ENCODE results near the gene SMIM31.

SMIM31 gene

DNA sequence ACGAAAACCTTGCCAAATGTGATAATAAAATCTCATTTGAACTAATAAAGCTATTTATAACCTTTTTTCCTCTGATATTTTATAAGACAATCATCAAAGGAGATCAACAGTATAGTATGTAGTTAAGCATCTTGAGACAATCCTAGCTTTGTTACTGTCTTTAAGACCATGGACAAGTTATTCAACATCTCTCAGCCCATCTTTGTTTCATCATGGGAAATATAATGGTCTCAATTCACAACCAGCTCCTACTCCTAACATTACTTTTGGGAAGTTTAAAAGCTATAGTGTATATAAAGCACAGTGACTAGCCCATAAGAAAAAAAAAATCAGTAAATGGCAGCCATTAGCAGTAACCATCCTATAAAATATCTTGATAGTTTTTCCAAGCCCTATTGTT is 65.4 kb downstream of the SMIM31 start:
- no peaks in the 10 kb centered on the region for H3K27me3 ChIP-seq (ENCODE audit: insufficient read depth, low read length, poor library complexity, severe bottlenecking)
- no peaks in the 10 kb centered on the region for H3F3A ChIP-seq (ENCODE audit: low read depth)
- TF ChIP-seq EZH2phosphoT487 (IDR thresholded peaks at IDR 0.05; ENCODE audit: borderline replicate concordance) = no peak
- TF ChIP-seq, protein P1, sequence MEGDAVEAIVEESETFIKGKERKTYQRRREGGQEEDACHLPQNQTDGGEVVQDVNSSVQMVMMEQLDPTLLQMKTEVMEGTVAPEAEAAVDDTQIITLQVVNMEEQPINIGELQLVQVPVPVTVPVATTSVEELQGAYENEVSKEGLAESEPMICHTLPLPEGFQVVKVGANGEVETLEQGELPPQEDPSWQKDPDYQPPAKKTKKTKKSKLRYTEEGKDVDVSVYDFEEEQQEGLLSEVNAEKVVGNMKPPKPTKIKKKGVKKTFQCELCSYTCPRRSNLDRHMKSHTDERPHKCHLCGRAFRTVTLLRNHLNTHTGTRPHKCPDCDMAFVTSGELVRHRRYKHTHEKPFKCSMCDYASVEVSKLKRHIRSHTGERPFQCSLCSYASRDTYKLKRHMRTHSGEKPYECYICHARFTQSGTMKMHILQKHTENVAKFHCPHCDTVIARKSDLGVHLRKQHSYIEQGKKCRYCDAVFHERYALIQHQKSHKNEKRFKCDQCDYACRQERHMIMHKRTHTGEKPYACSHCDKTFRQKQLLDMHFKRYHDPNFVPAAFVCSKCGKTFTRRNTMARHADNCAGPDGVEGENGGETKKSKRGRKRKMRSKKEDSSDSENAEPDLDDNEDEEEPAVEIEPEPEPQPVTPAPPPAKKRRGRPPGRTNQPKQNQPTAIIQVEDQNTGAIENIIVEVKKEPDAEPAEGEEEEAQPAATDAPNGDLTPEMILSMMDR (conservative IDR thresholded peaks at IDR 0.05; ENCODE audit: low read length) = no peak
- no peak overlapping the region for H2AFZ ChIP-seq (ENCODE audit: low read length)
- no peak overlapping the region for H3K4me3 ChIP-seq (ENCODE audit: low read length, poor library complexity, severe bottlenecking)
- H3K36me3 ChIP-seq (ENCODE audit: insufficient read depth, low read length) = no peaks in the 10 kb centered on the region
- no peaks in the 10 kb centered on the region for H3K9me3 ChIP-seq (ENCODE audit: insufficient read depth, low read depth, low read length)
- H3K79me2 ChIP-seq (ENCODE audit: insufficient read depth, low read length) = no peaks in the 10 kb centered on the region
- H3K9ac ChIP-seq (ENCODE audit: low read depth, low read length, poor library complexity, severe bottlenecking) = no peak overlapping the region
- H3K4me2 ChIP-seq (ENCODE audit: low read depth, low read length, poor library complexity, severe bottlenecking) = no peak overlapping the region
- no peaks in the 10 kb centered on the region for H3K4me1 ChIP-seq (ENCODE audit: insufficient read depth, low read length, poor library complexity, severe bottlenecking)
- H4K20me1 ChIP-seq (ENCODE audit: insufficient read depth, low read length, poor library complexity, severe bottlenecking) = no peaks in the 10 kb centered on the region
- H3K9me2 ChIP-seq (replicated peaks; ENCODE audit: low read depth, low read length) = no peaks in the 10 kb centered on the region

DNA sequence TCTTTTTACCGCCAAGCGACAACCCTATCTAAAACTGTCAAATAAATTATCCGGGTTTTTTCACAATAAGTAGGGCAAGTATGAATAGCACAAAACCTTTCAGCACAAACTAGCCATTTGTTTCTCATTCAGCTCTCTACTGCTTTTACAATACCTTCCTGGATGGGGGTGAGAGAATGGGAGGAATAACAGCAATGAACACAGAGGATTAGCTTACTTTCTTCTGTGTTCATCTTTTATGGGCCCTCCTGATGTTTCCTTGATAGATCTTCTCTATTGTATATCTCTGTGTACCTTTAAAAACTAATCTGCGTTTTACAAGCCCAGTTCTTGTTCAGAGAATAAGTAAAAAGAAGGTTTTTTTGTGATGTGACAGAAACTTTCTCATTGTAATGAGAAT is 67.8 kb downstream of the SMIM31 start:
- H3K9me3 ChIP-seq (ENCODE audit: insufficient read depth, low read depth, low read length) = no peaks in the 10 kb centered on the region
- H3K9ac ChIP-seq (ENCODE audit: low read depth, low read length, poor library complexity, severe bottlenecking) = no peak overlapping the region
- no peaks in the 10 kb centered on the region for H3F3A ChIP-seq (ENCODE audit: low read depth)
- H3K36me3 ChIP-seq (ENCODE audit: insufficient read depth, low read length) = no peaks in the 10 kb centered on the region
- H3K4me2 ChIP-seq (ENCODE audit: low read depth, low read length, poor library complexity, severe bottlenecking) = no peak overlapping the region
- H3K9me2 ChIP-seq (replicated peaks; ENCODE audit: low read depth, low read length) = no peaks in the 10 kb centered on the region
- TF ChIP-seq, protein P1 (conservative IDR thresholded peaks at IDR 0.05; ENCODE audit: low read length) = no peak
- no peak for TF ChIP-seq EZH2phosphoT487 (IDR thresholded peaks at IDR 0.05; ENCODE audit: borderline replicate concordance)
- H3K4me1 ChIP-seq (ENCODE audit: insufficient read depth, low read length, poor library complexity, severe bottlenecking) = no peaks in the 10 kb centered on the region
- no peak overlapping the region for H3K4me3 ChIP-seq (ENCODE audit: low read length, poor library complexity, severe bottlenecking)
- no peaks in the 10 kb centered on the region for H3K27me3 ChIP-seq (ENCODE audit: insufficient read depth, low read length, poor library complexity, severe bottlenecking)
- H2AFZ ChIP-seq (ENCODE audit: low read length) = no peak overlapping the region
- H4K20me1 ChIP-seq (ENCODE audit: insufficient read depth, low read length, poor library complexity, severe bottlenecking) = no peaks in the 10 kb centered on the region
- H3K79me2 ChIP-seq (ENCODE audit: insufficient read depth, low read length) = no peaks in the 10 kb centered on the region

DNA sequence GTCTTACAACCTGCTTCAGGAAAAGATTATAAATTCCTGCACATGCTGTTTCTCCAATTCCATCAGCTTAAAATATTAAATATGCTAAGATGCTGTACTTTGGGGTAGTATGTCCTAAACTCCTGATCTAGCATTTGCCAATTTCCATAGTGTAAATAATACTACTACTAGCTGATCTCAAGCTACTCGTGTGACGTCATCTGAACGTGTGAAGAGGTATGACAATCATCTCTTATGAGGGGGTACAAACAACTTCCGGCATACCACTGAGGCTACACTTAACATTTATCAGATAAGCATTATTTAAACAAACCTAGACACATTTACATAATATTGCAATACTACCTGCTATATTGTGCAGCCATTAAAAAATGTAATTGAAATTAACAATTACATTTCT is 70.7 kb downstream of the SMIM31 start:
- Histone ChIP-seq H3K9ac (ENCODE audit: low read depth, low read length, poor library complexity, severe bottlenecking) (no peak overlapping the region), H3K4me1 (ENCODE audit: insufficient read depth, low read length, poor library complexity, severe bottlenecking) (no peaks in the 10 kb centered on the region), H3F3A (ENCODE audit: low read depth) (no peaks in the 10 kb centered on the region), H3K36me3 (ENCODE audit: insufficient read depth, low read length) (no peaks in the 10 kb centered on the region), H3K9me3 (ENCODE audit: insufficient read depth, low read depth, low read length) (no peaks in the 10 kb centered on the region), H3K4me3 (ENCODE audit: low read length, poor library complexity, severe bottlenecking) (no peak overlapping the region), H3K79me2 (ENCODE audit: insufficient read depth, low read length) (no peaks in the 10 kb centered on the region), H4K20me1 (ENCODE audit: insufficient read depth, low read length, poor library complexity, severe bottlenecking) (no peaks in the 10 kb centered on the region), H2AFZ (ENCODE audit: low read length) (no peak overlapping the region), H3K27me3 (ENCODE audit: insufficient read depth, low read length, poor library complexity, severe bottlenecking) (no peaks in the 10 kb centered on the region), H3K4me2 (ENCODE audit: low read depth, low read length, poor library complexity, severe bottlenecking) (no peak overlapping the region), H3K9me2 (replicated peaks; ENCODE audit: low read depth, low read length) (no peaks in the 10 kb centered on the region)
- no peak for TF ChIP-seq EZH2phosphoT487 (IDR thresholded peaks at IDR 0.05; ENCODE audit: borderline replicate concordance)
- TF ChIP-seq, protein P1 (conservative IDR thresholded peaks at IDR 0.05; ENCODE audit: low read length) = no peak
